Parathyroid adenoma (tissue), 2 donors: ENCODE results near the gene USP43.
A peak's percentile ranks its signal among the peaks of the same experiment; 100 is the strongest.

Source experiments
- H2AFZ ChIP-seq: fragments of 300-600 bp; sonication (generic); one replicate; pipeline ENCODE4 v1.7.0; 2017; ENCODE audit warnings: antibody characterized with exemption, mild to moderate bottlenecking
- H3K27ac ChIP-seq: fragments of 300-600 bp; sonication (generic); one replicate; pipeline ENCODE4 v1.7.0; 2017
- H3K27me3 ChIP-seq: fragments of 300-600 bp; sonication (generic); one replicate; pipeline ENCODE4 v1.7.0; 2017; ENCODE audit warnings: low read length; ENCODE audit not compliant: control insufficient read depth, insufficient read depth
- H3K36me3 ChIP-seq: fragments of 300-600 bp; sonication (generic); one replicate; pipeline ENCODE4 v1.7.0; 2017; ENCODE audit warnings: low read length; ENCODE audit not compliant: control insufficient read depth, insufficient read depth
- H3K4me1 ChIP-seq: fragments of 300-600 bp; sonication (generic); one replicate; pipeline ENCODE4 v1.7.0; 2017; ENCODE audit warnings: control low read depth
- H3K4me2 ChIP-seq: fragments of 300-600 bp; sonication (generic); one replicate; pipeline ENCODE4 v1.7.0; 2017; ENCODE audit warnings: low read length
- H3K4me3 ChIP-seq: fragments of 300-600 bp; sonication (generic); one replicate; pipeline ENCODE4 v1.7.0; 2017; ENCODE audit warnings: low read depth, low read length
- H3K79me2 ChIP-seq: fragments of 300-600 bp; sonication (generic); one replicate; pipeline ENCODE4 v1.7.0; 2017; ENCODE audit warnings: control low read depth
- H3K9ac ChIP-seq: fragments of 300-600 bp; sonication (generic); one replicate; pipeline ENCODE4 v1.7.0; 2017; ENCODE audit warnings: mild to moderate bottlenecking
- H3K9me3 ChIP-seq: fragments of 300-600 bp; sonication (generic); one replicate; pipeline ENCODE4 v1.7.0; 2017; ENCODE audit warnings: low read length; ENCODE audit not compliant: control insufficient read depth
- TF ChIP-seq, protein P1 (sequence below): fragments of 300-600 bp; sonication (generic); IDR thresholded peaks from one replicate; pipeline ENCODE4 v1.7.0; 2017; ENCODE audit warnings: antibody characterized with exemption, mild to moderate bottlenecking
- donor health status: primary hyperparathyroidism.

Gene USP43

DNA sequence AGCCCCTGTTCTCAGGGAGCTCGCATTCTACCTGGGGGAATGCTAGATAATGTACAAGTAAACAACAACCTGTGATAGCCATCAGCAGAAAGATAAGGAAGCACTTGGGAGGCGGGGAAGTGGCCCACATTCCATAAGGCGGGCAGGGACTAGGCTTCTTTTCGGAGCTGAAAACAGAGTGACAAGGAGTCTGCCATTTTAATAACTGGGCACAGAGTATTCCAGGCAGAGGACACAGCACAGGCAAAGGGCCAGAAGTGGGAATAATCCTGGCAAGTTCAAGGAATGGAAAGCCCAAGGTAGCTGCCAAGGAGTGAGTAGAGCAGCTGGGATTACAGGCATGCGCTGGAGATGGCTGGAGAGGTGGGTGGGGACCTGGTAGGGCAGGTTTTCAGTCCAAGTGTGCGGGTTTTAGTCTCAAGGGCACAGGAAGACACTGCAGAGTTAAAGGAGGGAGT lies 24.3 kb downstream of the USP43 start:
- TF ChIP-seq, protein P1, sequence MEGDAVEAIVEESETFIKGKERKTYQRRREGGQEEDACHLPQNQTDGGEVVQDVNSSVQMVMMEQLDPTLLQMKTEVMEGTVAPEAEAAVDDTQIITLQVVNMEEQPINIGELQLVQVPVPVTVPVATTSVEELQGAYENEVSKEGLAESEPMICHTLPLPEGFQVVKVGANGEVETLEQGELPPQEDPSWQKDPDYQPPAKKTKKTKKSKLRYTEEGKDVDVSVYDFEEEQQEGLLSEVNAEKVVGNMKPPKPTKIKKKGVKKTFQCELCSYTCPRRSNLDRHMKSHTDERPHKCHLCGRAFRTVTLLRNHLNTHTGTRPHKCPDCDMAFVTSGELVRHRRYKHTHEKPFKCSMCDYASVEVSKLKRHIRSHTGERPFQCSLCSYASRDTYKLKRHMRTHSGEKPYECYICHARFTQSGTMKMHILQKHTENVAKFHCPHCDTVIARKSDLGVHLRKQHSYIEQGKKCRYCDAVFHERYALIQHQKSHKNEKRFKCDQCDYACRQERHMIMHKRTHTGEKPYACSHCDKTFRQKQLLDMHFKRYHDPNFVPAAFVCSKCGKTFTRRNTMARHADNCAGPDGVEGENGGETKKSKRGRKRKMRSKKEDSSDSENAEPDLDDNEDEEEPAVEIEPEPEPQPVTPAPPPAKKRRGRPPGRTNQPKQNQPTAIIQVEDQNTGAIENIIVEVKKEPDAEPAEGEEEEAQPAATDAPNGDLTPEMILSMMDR, result no peak
- H3K9me3 ChIP-seq, result no peaks in the 10 kb centered on the region
- no peaks in the 10 kb centered on the region for H3K79me2 ChIP-seq
- H3K9ac ChIP-seq, result no peak overlapping the region
- no peaks in the 10 kb centered on the region for H3K27me3 ChIP-seq
- peak overlapping the region; percentile 56 for H3K4me2 ChIP-seq
- H2AFZ ChIP-seq, result peak overlapping the region; percentile 6
- no peaks in the 10 kb centered on the region for H3K36me3 ChIP-seq
- no peaks in the 10 kb centered on the region for H3K4me1 ChIP-seq
- H3K27ac ChIP-seq, result no peak overlapping the region
- no peak overlapping the region for H3K4me3 ChIP-seq

DNA sequence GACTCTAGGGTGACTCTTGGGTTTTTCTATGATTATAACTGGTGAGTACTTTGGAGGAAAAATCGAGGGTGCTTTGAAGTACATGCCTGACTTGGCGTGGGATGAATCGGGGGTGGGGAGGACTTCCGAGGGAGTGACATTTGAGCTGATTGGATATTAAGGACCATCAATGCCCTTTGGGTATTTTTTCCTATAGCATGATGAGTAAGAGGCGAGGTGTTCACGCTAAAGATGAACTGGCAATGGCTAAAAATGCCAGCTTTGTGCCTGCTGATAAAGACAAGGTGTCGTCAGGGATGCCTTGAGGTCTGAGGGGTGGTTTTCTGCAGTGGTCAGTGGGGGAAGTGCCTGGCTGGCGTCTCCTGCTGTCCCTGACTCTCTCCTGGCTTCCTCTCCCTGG lies 25.3 kb downstream of the USP43 start:
- Histone ChIP-seq H3K79me2 (no peaks in the 10 kb centered on the region), H3K4me3 (no peak overlapping the region), H3K9me3 (no peaks in the 10 kb centered on the region), H3K27me3 (no peaks in the 10 kb centered on the region), H3K4me2 (no peak overlapping the region), H3K27ac (no peak overlapping the region), H3K4me1 (no peaks in the 10 kb centered on the region), H2AFZ (no peak overlapping the region), H3K9ac (no peak overlapping the region), H3K36me3 (no peaks in the 10 kb centered on the region)
- TF ChIP-seq, protein P1, result no peak

DNA sequence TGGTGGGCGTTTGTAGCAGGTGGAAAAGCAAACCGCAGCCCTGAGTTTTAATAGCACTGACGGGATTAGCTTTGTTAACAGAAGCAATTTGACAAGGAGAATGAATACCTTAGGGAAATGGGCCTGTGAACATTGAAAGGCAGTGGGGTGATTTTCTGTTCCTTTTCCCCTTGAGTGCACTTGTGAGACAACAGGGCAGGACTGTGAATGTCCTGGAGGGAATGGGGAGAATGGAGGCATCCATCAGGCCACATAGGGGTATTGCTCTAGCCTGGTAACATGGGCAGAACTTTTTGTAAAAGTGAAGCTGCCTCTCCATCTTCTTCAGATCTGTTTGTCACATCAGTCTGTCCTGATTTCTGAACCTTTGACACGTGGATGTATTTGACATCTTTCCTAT lies 26.2 kb downstream of the USP43 start:
- no peaks in the 10 kb centered on the region for H3K36me3 ChIP-seq
- H3K4me3 ChIP-seq, result no peak overlapping the region
- no peaks in the 10 kb centered on the region for H3K9me3 ChIP-seq
- H3K4me1 ChIP-seq, result no peaks in the 10 kb centered on the region
- no peaks in the 10 kb centered on the region for H3K79me2 ChIP-seq
- TF ChIP-seq, protein P1, result no peak
- no peak overlapping the region for H2AFZ ChIP-seq
- no peak overlapping the region for H3K4me2 ChIP-seq
- no peak overlapping the region for H3K9ac ChIP-seq
- H3K27ac ChIP-seq, result no peak overlapping the region
- no peaks in the 10 kb centered on the region for H3K27me3 ChIP-seq

DNA sequence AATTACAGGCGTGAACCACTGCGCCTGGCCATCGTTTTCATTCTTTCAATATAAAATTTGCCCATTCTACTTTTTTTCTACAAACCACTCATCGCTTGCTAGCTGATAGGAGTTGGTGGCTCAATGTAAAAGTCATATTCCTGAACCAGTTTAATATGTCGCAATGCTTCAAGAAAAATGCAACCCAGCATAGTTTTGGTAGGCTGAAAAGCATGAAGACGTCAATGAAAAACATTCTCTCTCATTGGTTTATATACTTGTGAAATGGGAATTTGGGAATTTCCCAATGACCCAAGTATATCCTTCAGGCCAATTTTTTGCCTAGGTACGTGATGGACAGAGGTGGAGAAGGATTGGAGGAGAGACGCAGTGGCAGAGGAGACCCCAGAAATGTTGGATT lies 26.9 kb downstream of the USP43 start:
- Histone ChIP-seq H2AFZ (no peak overlapping the region), H3K27ac (no peak overlapping the region), H3K79me2 (no peaks in the 10 kb centered on the region), H3K36me3 (no peaks in the 10 kb centered on the region), H3K4me1 (no peaks in the 10 kb centered on the region), H3K4me2 (no peak overlapping the region), H3K4me3 (no peak overlapping the region), H3K9ac (no peak overlapping the region), H3K27me3 (no peaks in the 10 kb centered on the region), H3K9me3 (no peaks in the 10 kb centered on the region)
- TF ChIP-seq, protein P1, result no peak

DNA sequence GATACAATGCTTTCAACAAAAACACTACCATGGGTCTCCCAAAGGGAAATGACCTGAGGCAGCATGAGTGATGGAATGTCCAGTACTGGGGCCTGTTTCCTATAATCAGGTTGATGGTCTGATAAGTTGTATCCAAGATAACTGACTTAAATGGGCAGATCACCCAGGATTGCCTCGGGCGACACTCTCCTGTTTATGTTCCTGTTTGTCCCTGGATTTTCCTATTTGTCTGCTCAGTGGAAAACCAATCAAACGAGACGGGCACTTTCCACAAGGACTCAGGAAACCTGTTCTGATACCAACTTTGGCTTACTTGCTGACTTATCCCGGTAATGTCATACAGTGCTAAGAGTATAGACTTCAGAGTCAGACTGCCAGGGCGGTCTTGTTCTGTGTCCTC lies 27.4 kb downstream of the USP43 start:
- no peak overlapping the region for H3K27ac ChIP-seq
- no peaks in the 10 kb centered on the region for H3K36me3 ChIP-seq
- TF ChIP-seq, protein P1, result no peak
- no peak overlapping the region for H3K4me3 ChIP-seq
- H3K79me2 ChIP-seq, result no peaks in the 10 kb centered on the region
- H2AFZ ChIP-seq, result no peak overlapping the region
- no peaks in the 10 kb centered on the region for H3K9me3 ChIP-seq
- H3K4me2 ChIP-seq, result no peak overlapping the region
- H3K4me1 ChIP-seq, result no peaks in the 10 kb centered on the region
- no peaks in the 10 kb centered on the region for H3K27me3 ChIP-seq
- H3K9ac ChIP-seq, result no peak overlapping the region
